Common myeloid progenitor, CD34-positive (primary cell): ENCODE data around the gene B4GALT3.

ENCODE experiments used
- CTCF ChIA-PET: fragments of 350-600 bp; sonication (Branson Sonifier 250); formaldehyde crosslinking; loops from one replicate; lab custom pipeline; 2021; ENCODE audit warnings: antibody characterized with exemption; lab: Charles Lee
- POLR2A ChIA-PET: fragments of 350-600 bp; sonication (Branson Sonifier 250); formaldehyde crosslinking; loops from one replicate; lab custom pipeline; 2021; ENCODE audit warnings: antibody characterized with exemption; lab: Charles Lee
- DNase-seq, 3 donors: peaks; one replicate each; pipeline versions ENCODE4 v3.0.0 to v3.0.0-alpha.2; 2013
- H3K27ac ChIP-seq, 2 experiments: 1 replicate in 1 of 2; 2 replicates in 1 of 2; pipeline ENCODE4 v1.7.0; 2013; ENCODE audit warnings: inconsistent platforms in 2 of 2, low read length in 2 of 2, mild to moderate bottlenecking in 2 of 2, low read depth in 1 of 2, moderate library complexity in 1 of 2; ENCODE audit not compliant: severe bottlenecking in 2 of 2, insufficient read depth in 1 of 2, poor library complexity in 1 of 2
- H3K27me3 ChIP-seq, 5 experiments: replicated peaks in 2 of 5; 1 replicate in 3 of 5; 2 replicates in 2 of 5; pipeline versions ENCODE4 v1.6.1 to v1.7.0; 2013; ENCODE audit warnings: low read length in 4 of 5, mild to moderate bottlenecking in 2 of 5, moderate library complexity in 2 of 5, inconsistent platforms in 1 of 5; ENCODE audit not compliant: insufficient read depth in 5 of 5, control insufficient read depth in 4 of 5
- H3K36me3 ChIP-seq, 4 experiments: 1 replicate in 2 of 4; 2 replicates in 2 of 4; pipeline versions ENCODE4 v1.6.1 to v1.7.0; 2013; ENCODE audit warnings: low read length in 3 of 4, control low read depth in 1 of 4, mild to moderate bottlenecking in 1 of 4; ENCODE audit not compliant: control insufficient read depth in 4 of 4, insufficient read depth in 4 of 4
- H3K4me1 ChIP-seq, 4 experiments: 1 replicate in 3 of 4; 2 replicates in 1 of 4; pipeline versions ENCODE4 v1.6.1 to v1.7.1; 2013; ENCODE audit warnings: low read length in 3 of 4, mild to moderate bottlenecking in 3 of 4, control low read depth in 1 of 4, inconsistent platforms in 1 of 4, moderate library complexity in 1 of 4; ENCODE audit not compliant: control insufficient read depth in 4 of 4, insufficient read depth in 4 of 4; ENCODE audit errors: control extremely low read depth in 1 of 4
- H3K4me3 ChIP-seq, 7 experiments: 1 replicate in 4 of 7; 2 replicates in 3 of 7; pipeline versions ENCODE4 v1.5.1 to v1.7.0; 2013; ENCODE audit warnings: mild to moderate bottlenecking in 7 of 7, low read length in 6 of 7, moderate library complexity in 6 of 7, inconsistent platforms in 2 of 7, low read depth in 2 of 7, control low read depth in 1 of 7; ENCODE audit not compliant: insufficient read depth in 4 of 7, control insufficient read depth in 1 of 7; ENCODE audit errors: extremely low read depth in 1 of 7
- H3K9me3 ChIP-seq, 5 experiments: 1 replicate in 4 of 5; 2 replicates in 1 of 5; pipeline versions ENCODE4 v1.6.1 to v1.7.1; 2013; ENCODE audit warnings: low read length in 4 of 5, mild to moderate bottlenecking in 2 of 5, inconsistent platforms in 1 of 5, low read depth in 1 of 5, moderate library complexity in 1 of 5; ENCODE audit not compliant: control insufficient read depth in 4 of 5, insufficient read depth in 2 of 5; ENCODE audit errors: control extremely low read depth in 1 of 5
- WGBS: methylation state at CpG from one replicate; pipeline ENCODE4 v1.1.5; 2013; ENCODE audit not compliant: insufficient coverage; 5-methylcytosine and 5-hydroxymethylcytosine counted together

The B4GALT3 gene

GRCh38 chr1:161193561-161194235, 16.4 kb upstream of the B4GALT3 start:
- Histone ChIP-seq H3K27me3 (no peaks in the 10 kb centered on the region), H3K4me3 (no peak overlapping the region), H3K27ac (no peak overlapping the region), H3K36me3 (no peaks in the 10 kb centered on the region), H3K9me3 (no peaks in the 10 kb centered on the region), H3K4me1 (peaks cover 3 to 19% (median 13%) of the 10 kb centered on the region in 4 experiments)
- 97% methylated on average over 20 of the region's 21 CpGs for WGBS
- ChIA-PET POLR2A (no interaction called here), CTCF (interaction anchor here (1.1 to 4.3 kb wide), 13 partner anchors 10 to 181 kb away, joined by 3 to 41 read pairs (median 7); partner anchors contain the start of genes CFAP126, NDUFS2, PPOX and TOMM40L)
- DNase-seq: no peak

- DNase-seq: peak; percentile 63 to 82 (median 79)
- WGBS: 68% methylated on average over 10 of the region's 15 CpGs
- ChIA-PET POLR2A (no interaction called here), CTCF (interaction anchor here (0.7 to 4.3 kb wide), 20 partner anchors 11 to 189 kb away, joined by 3 to 41 read pairs (median 7); partner anchors contain the start of genes B4GALT3, CFAP126, NDUFS2 and PCP4L1)
- no peaks in the 10 kb centered on the region for H3K9me3 ChIP-seq
- no peaks in the 10 kb centered on the region for H3K36me3 ChIP-seq
- peaks cover 3 to 15% (median 10%) of the 10 kb centered on the region in 4 experiments for H3K4me1 ChIP-seq
- no peak overlapping the region for H3K27ac ChIP-seq
- H3K4me3 ChIP-seq: no peak overlapping the region
- H3K27me3 ChIP-seq: no peaks in the 10 kb centered on the region
Measured at GRCh38 chr1:161192476-161193465, 15.5 kb upstream of the B4GALT3 start.

GRCh38 chr1:161191971-161192370, 14.7 kb upstream of the B4GALT3 start:
- ChIA-PET POLR2A (no interaction called here), CTCF (interaction anchor here (0.7 to 4.3 kb wide), 25 partner anchors 10 to 190 kb away, joined by 3 to 41 read pairs (median 6); partner anchors contain the start of genes B4GALT3, CFAP126, NDUFS2 and PCP4L1)
- Histone ChIP-seq H3K36me3 (no peaks in the 10 kb centered on the region), H3K9me3 (no peaks in the 10 kb centered on the region), H3K27ac (no peak overlapping the region), H3K27me3 (no peaks in the 10 kb centered on the region), H3K4me3 (no peak overlapping the region), H3K4me1 (peaks cover 5 to 22% (median 16%) of the 10 kb centered on the region in 4 experiments)
- no peak for DNase-seq
- WGBS: 87% methylated on average over 6 of the region's 8 CpGs

GRCh38 chr1:161190962-161191521, 13.7 kb upstream of the B4GALT3 start:
- Histone ChIP-seq H3K9me3 (no peaks in the 10 kb centered on the region), H3K27me3 (no peaks in the 10 kb centered on the region), H3K4me3 (no peak overlapping the region), H3K4me1 (peaks cover 6 to 29% (median 22%) of the 10 kb centered on the region in 4 experiments), H3K36me3 (no peaks in the 10 kb centered on the region), H3K27ac (no peak overlapping the region)
- ChIA-PET CTCF (interaction anchor here (0.7 to 4.3 kb wide), 21 partner anchors 9 to 191 kb away, joined by 3 to 41 read pairs (median 6); partner anchors contain the start of genes B4GALT3, NDUFS2, PCP4L1 and PPOX), POLR2A (no interaction called here)
- no peak for DNase-seq
- 85% methylated on average over 21 of the region's 22 CpGs for WGBS

GRCh38 chr1:161189036-161189435, 11.7 kb upstream of the B4GALT3 start:
- no peak for DNase-seq
- ChIA-PET CTCF (interaction anchor here (0.6 to 2.6 kb wide), 4 partner anchors 9 to 193 kb away, joined by 3 to 7 read pairs (median 3); partner anchors contain the start of gene ADAMTS4), POLR2A (no interaction called here)
- H3K4me3 ChIP-seq: no peak overlapping the region
- peaks cover 16 to 47% (median 40%) of the 10 kb centered on the region in 4 experiments for H3K4me1 ChIP-seq
- H3K27ac ChIP-seq: no peak overlapping the region
- H3K9me3 ChIP-seq: no peaks in the 10 kb centered on the region
- no peaks in the 10 kb centered on the region for H3K27me3 ChIP-seq
- 100% methylated on average over 2 of the region's 5 CpGs for WGBS
- H3K36me3 ChIP-seq: no peaks in the 10 kb centered on the region

GRCh38 chr1:161188381-161188780, 11.1 kb upstream of the B4GALT3 start:
- WGBS: 88% methylated on average over 6 of the region's 6 CpGs
- peaks cover 18 to 54% (median 45%) of the 10 kb centered on the region in 4 experiments for H3K4me1 ChIP-seq
- H3K27ac ChIP-seq: no peak overlapping the region

More at GRCh38 chr1:161188381-161188780, 11.1 kb upstream of the B4GALT3 start:
- Histone ChIP-seq H3K9me3 (no peaks in the 10 kb centered on the region), H3K36me3 (no peaks in the 10 kb centered on the region), H3K4me3 (no peak overlapping the region), H3K27me3 (no peaks in the 10 kb centered on the region)
- ChIA-PET CTCF (interaction anchor here (1.4 to 2.6 kb wide), 2 partner anchors 10 to 13 kb away, joined by 3 to 7 read pairs; partner anchors contain the start of gene ADAMTS4), POLR2A (no interaction called here)
- no peak for DNase-seq
